ENCODE results near the gene CYTH3. TPM values are rescaled to one million over a fixed set of nuclear protein-coding genes. Genes with fewer than 3 reads are reported as not detected.
"Not testable (repeated sequence)": the region's sequence is repeated elsewhere in the genome, so short reads cannot be mapped to it uniquely, and the experiment has no call there.

The CYTH3 gene
- total and polyA plus RNA-seq, 2 of the 4 experiments (the other 2 are of a cell fraction), result 14.2 to 34.8 TPM

DNA sequence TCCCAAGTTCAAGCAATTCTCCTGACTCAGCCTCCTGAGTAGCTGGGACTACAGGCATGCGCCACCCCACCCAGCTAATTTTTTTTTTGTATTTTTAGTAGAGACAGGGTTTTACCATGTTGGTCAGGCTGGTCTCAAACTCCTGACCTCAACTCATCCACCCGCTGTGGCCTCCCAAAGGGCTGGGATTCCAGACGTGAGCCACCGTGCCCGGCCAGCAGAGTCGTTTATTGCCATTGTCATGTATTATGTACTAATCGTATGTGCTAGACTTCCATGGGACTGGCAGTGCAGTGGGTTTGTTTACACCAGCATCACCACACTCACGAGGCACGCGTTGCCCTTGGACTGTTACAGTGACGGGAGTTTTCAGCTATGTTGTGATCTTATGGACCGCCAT, 120.9 kb downstream of the CYTH3 start:
- WGBS, 2 experiments (ENCODE audit: extremely low coverage in 2 of 2, insufficient read length in 1 of 2), result 100% methylated on average over 3 of the region's 12 CpGs; no CpG with 5 or more reads in 1 of the 2 experiments
- H3K56ac ChIP-seq (ENCODE audit: extremely low read depth, insufficient read depth, low read length); H4K8ac ChIP-seq (ENCODE audit: low read depth in 2 of 2, low read length in 2 of 2); H4K5ac ChIP-seq (ENCODE audit: low read depth, low read length); H3K4ac ChIP-seq (ENCODE audit: low read depth, low read length); CTCF ChIA-PET; H3K9me1 ChIP-seq (ENCODE audit: insufficient read depth, low read length); H3K18ac ChIP-seq (ENCODE audit: low read depth, low read length); H3K27me3 ChIP-seq (ENCODE audit: control insufficient read depth, insufficient read depth, low read length); H2BK15ac ChIP-seq (ENCODE audit: low read depth, low read length); BruUV-seq (replicated peaks); H3K4me2 ChIP-seq (ENCODE audit: low read depth, low read length); H2BK120ac ChIP-seq (ENCODE audit: low read depth, low read length); H3K27ac ChIP-seq (ENCODE audit: insufficient read depth, low read length); H3K23ac ChIP-seq (ENCODE audit: low read depth, low read length); DNase-seq; H2BK5ac ChIP-seq (ENCODE audit: low read depth, low read length, poor library complexity, severe bottlenecking); H3K79me1 ChIP-seq (ENCODE audit: low read depth in 1 of 2, low read length in 2 of 2); H4K20me1 ChIP-seq (ENCODE audit: insufficient read depth, low read length); dilution Hi-C loops (cut with HindIII; ENCODE audit: low sequenced_read_pairs, unreplicated experiment); H3K4me3 ChIP-seq (ENCODE audit: insufficient read depth, low read depth, low read length); H3K4me1 ChIP-seq (ENCODE audit: control insufficient read depth, insufficient read depth, low read length); ATAC-seq (ENCODE audit: low read depth); POLR2A ChIA-PET (ENCODE audit: unreplicated experiment); H2AK5ac ChIP-seq (ENCODE audit: low read depth, low read length); H2BK20ac ChIP-seq (ENCODE audit: low read depth, low read length); in situ Hi-C loops (cut with MboI; ENCODE audit: low sequenced_read_pairs); H3K9ac ChIP-seq (ENCODE audit: low read depth, low read length); H3K9me3 ChIP-seq (ENCODE audit: control insufficient read depth, insufficient read depth, low read length); H3K14ac ChIP-seq (replicated peaks; ENCODE audit: low read depth, low read length); H2AK9ac ChIP-seq (replicated peaks; ENCODE audit: low read depth, low read length, poor library complexity); H4K91ac ChIP-seq (ENCODE audit: insufficient read depth, low read depth, low read length); H2AFZ ChIP-seq (replicated peaks; ENCODE audit: low read length, poor library complexity): not testable (repeated sequence)
- H3K36me3 ChIP-seq (ENCODE audit: control insufficient read depth, insufficient read depth, low read length), result peaks cover 77% of the 10 kb centered on the region
- intact Hi-C loops (cut with micrococcal nuclease), result loop anchor here (10.0 kb wide), 1 partner anchor 283 kb away; no protein-coding TSS in a partner anchor
